T47D (cell line): ENCODE results near the gene FBXO42.

Source experiments
- DNase-seq, 2 experiments: peaks; one replicate each; pipeline versions ENCODE4 v3.0.0 to v3.0.0-alpha.2; 2011 to 2012; ENCODE audit warnings: low read depth in 1 of 2, low spot score in 1 of 2
- JUND ChIP-seq: IDR thresholded peaks from 2 replicates; pipeline ENCODE4 v1.6.1; 2012; ENCODE audit warnings: low read depth
- in situ Hi-C: cut with HindIII; loops from 2 replicates; pipeline ENCODE4 v1.10.0; 2016; ENCODE audit warnings: low sequenced_read_pairs, low pct_unique_long_range_greater_than_20kb

The FBXO42 gene

DNA sequence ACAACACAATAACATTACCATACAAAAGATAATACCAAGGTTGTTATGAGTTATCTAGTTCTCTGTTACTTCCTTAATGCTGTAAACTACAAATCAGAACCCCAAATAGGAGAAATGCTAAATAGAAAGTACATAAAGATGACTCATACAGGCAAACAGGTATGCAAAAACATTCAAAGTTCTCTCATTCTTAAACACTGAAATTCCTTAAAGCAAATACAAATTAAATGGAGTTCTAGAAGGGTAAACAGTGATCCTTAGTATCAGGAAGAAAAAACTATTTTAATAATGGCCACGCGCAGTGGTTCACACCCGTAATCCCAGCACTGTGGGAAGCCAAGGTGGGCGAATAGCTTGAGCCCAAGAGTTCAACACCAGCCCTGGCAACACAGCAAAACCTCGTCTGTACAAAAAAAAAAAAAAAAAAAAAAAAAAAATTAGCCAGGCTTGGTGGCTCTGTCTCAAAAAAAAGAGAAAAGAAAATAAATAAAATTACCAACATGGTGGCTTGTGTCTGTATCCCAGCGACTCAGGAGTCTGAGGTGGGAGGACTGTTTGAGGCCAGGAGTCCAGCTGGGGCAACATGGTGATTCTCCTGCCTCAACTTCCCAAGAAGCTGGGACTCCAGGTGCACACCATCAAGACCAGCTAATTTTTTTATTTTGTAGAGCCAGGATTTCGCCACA is 17.5 kb downstream of the FBXO42 start:
- in situ Hi-C loops: no loop called here
- TF ChIP-seq JUND: 0 out of 2 replicates have a peak, but pooled peaks have one; percentile 49
- DNase-seq: no peak

GRCh38 chr1:16326833-16327404 is 25.4 kb downstream of the FBXO42 start:
- in situ Hi-C loops: no loop called here
- TF ChIP-seq JUND: no peak
- DNase-seq: no peak

DNA sequence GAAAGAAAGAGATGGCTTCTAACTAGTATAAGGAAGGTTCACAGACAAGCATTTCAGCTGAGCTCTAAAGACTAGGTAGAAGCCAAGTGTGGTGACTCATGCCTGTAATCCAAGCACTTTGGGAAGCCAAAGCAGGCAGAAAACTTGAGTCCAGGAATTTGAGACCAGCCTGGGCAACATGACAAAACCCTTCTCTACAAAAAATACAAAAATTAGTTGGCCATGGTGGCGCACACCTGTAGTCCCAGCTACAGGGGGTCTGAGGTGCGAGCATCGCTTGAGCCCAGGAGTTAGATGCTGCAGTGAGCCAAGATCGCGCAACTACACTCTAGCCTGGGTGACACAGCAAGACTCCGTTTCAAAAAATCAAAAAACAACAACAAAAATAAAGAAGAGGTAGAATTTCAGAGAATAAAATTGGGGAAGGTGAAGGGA is 27.8 kb downstream of the FBXO42 start:
- no peak for DNase-seq
- in situ Hi-C loops: no loop called here
- TF ChIP-seq JUND: no peak

- DNase-seq: no peak
- no peak for TF ChIP-seq JUND
- in situ Hi-C loops: no loop called here
These were observed 31.0 kb downstream of the FBXO42 start for GRCh38 chr1:16321176-16321867.

- in situ Hi-C loops: no loop called here
- DNase-seq: no peak
- TF ChIP-seq JUND: no peak
These were observed 33.7 kb downstream of the FBXO42 start for GRCh38 chr1:16318555-16318954.

- no peak for TF ChIP-seq JUND
- DNase-seq: no peak
- in situ Hi-C loops: no loop called here
These were observed 36.8 kb downstream of the FBXO42 start for GRCh38 chr1:16315437-16315836.

DNA sequence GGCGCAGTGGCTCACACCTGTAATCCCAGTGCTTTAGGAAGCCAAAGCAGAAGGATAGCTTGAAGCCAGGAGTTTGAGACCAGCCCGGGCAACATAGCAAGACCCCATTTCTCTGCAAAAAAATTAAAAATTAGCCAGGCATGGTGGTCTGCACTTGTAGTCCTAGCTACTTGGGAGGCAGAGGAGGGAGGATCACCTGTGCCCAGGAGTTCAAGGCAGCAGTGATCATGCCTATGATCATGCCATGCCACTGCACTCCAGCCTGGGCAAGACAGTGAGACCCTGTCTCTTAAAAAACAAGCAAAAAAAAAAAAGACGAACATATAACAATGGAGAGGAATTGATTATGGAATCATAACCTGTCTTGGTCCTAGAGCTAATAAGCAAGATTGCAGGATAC is 45.1 kb downstream of the FBXO42 start:
- TF ChIP-seq JUND: no peak
- in situ Hi-C loops: no loop called here
- no peak for DNase-seq

GRCh38 chr1:16302709-16303627 is 49.3 kb downstream of the FBXO42 start:
- no peak for TF ChIP-seq JUND
- no peak for DNase-seq
- in situ Hi-C loops: no loop called here

DNA sequence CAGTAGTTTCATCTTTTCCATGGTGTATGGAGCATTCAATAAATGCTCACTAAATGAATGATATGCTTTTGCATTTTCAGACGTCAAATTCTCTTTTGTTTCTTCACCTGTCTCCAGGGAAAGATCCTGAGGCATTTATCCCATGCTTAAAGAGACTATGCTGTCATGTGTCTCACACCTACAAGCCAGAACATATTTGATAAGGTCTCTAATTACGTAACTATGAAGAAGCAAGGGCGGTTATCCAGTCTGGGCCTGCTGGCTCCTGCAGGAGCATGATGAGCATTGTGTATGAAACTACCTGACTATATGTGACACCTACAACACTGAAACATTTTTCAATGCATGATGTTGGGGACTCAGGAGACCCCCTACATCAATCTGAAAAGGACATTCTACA is 51.8 kb downstream of the FBXO42 start:
- in situ Hi-C loops: no loop called here
- TF ChIP-seq JUND: no peak

GRCh38 chr1:16298653-16299052 is 53.6 kb downstream of the FBXO42 start:
- TF ChIP-seq JUND: no peak
- DNase-seq: no peak
- in situ Hi-C loops: no loop called here

More for the DNA sequence above, 51.8 kb downstream of the FBXO42 start:
- no peak for DNase-seq

- in situ Hi-C loops: no loop called here
- no peak for DNase-seq
- no peak for TF ChIP-seq JUND
These were observed 55.6 kb downstream of the FBXO42 start for GRCh38 chr1:16296643-16297042.
